HG03175 (cell line): ENCODE results near the gene POLE3.
"Not testable (repeated sequence)": the region's sequence is repeated elsewhere in the genome, so short reads cannot be mapped to it uniquely, and the experiment has no call there.

Experiments used
- ATAC-seq: cut with Tn5 transposase; IDR thresholded peaks from one replicate; pipeline ENCODE4 v1.9.1; 2021; ENCODE audit warnings: mild to moderate bottlenecking, moderate library complexity; ENCODE audit not compliant: unreplicated experiment

POLE3 gene

GRCh38 chr9:113406353-113406752 lies 4.1 kb downstream of the POLE3 start:
- ATAC-seq = not testable (repeated sequence)

- no peak for ATAC-seq
Observed at GRCh38 chr9:113403646-113404045, 6.8 kb downstream of the POLE3 start.

- ATAC-seq = peak; percentile 99
Observed at GRCh38 chr9:113401027-113401792, 9.3 kb downstream of the POLE3 start, which contains the start of gene ALAD. Gene ALAD (minus strand): TSS chr9:113401284. CDS start chr9:113393559, 7,725 bp downstream.

GRCh38 chr9:113399646-113400200 lies 10.8 kb downstream of the POLE3 start:
- no peak for ATAC-seq

- no peak for ATAC-seq
Observed at GRCh38 chr9:113398796-113399195, 11.7 kb downstream of the POLE3 start.

- ATAC-seq = no peak
Observed at GRCh38 chr9:113397203-113397631, 13.3 kb downstream of the POLE3 start.

- no peak for ATAC-seq
Observed at GRCh38 chr9:113395000-113395861, 15.2 kb downstream of the POLE3 start.

- no peak for ATAC-seq
Observed at GRCh38 chr9:113393281-113393680, 17.2 kb downstream of the POLE3 start.

- ATAC-seq = no peak
Observed at GRCh38 chr9:113391917-113392316, 18.6 kb downstream of the POLE3 start.

- no peak for ATAC-seq
Observed at GRCh38 chr9:113390192-113390960, 20.1 kb downstream of the POLE3 start.

- ATAC-seq = no peak
Observed at GRCh38 chr9:113389451-113389850, 21.0 kb downstream of the POLE3 start.

GRCh38 chr9:113388833-113389232 lies 21.6 kb downstream of the POLE3 start:
- ATAC-seq = no peak

GRCh38 chr9:113387560-113388230 lies 22.8 kb downstream of the POLE3 start:
- no peak for ATAC-seq

- ATAC-seq = no peak
Observed at GRCh38 chr9:113386571-113387393, 23.7 kb downstream of the POLE3 start.

GRCh38 chr9:113381909-113382411 lies 28.5 kb downstream of the POLE3 start:
- no peak for ATAC-seq

- not testable (repeated sequence) for ATAC-seq
Observed at GRCh38 chr9:113381441-113381840, 29.0 kb downstream of the POLE3 start.

- ATAC-seq = peak; percentile 61
Observed at GRCh38 chr9:113380869-113381378, 29.6 kb downstream of the POLE3 start.

- not testable (repeated sequence) for ATAC-seq
Observed at GRCh38 chr9:113379829-113380210, 30.7 kb downstream of the POLE3 start.
